ENCODE data around the gene RETREG3.
A peak's percentile ranks its signal among the peaks of the same experiment; 100 is the strongest.
"Not testable (repeated sequence)": the region's sequence is repeated elsewhere in the genome, so short reads cannot be mapped to it uniquely, and the experiment has no call there.

The RETREG3 gene

GRCh38 chr17:42540558-42540957 is 68.6 kb downstream of the RETREG3 start:
- in situ Hi-C loops (cut with HindIII; ENCODE audit: low pct_ligation_motif_present, low pct_unique_long_range_greater_than_20kb, low sequenced_read_pairs); DNase-seq: not testable (repeated sequence)

DNA sequence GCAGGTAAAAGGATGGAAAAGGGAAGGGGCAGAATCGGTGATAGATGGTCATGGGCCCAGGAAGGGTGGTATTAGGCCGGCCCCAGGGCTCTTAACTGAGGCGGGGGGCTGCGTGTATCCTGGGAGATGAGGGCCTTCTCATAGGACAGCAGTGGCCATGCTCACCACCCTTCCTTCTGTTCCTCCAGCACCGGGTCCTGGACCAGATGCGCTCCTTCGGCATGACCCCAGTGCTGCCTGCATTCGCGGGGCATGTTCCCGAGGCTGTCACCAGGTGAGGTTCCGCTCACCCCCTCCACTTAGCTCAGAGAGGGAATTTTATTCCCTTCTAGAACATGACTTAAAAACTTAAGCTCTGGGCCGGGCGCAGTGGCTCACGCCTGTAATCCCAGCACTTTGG is 70.7 kb downstream of the RETREG3 start:
- DNase-seq, result no peak
- in situ Hi-C loops (cut with HindIII; ENCODE audit: low pct_ligation_motif_present, low pct_unique_long_range_greater_than_20kb, low sequenced_read_pairs), result no loop called here

- no peak for DNase-seq
- in situ Hi-C loops (cut with HindIII; ENCODE audit: low pct_ligation_motif_present, low pct_unique_long_range_greater_than_20kb, low sequenced_read_pairs), result no loop called here
Observed at GRCh38 chr17:42537826-42538451, 71.2 kb downstream of the RETREG3 start.

DNA sequence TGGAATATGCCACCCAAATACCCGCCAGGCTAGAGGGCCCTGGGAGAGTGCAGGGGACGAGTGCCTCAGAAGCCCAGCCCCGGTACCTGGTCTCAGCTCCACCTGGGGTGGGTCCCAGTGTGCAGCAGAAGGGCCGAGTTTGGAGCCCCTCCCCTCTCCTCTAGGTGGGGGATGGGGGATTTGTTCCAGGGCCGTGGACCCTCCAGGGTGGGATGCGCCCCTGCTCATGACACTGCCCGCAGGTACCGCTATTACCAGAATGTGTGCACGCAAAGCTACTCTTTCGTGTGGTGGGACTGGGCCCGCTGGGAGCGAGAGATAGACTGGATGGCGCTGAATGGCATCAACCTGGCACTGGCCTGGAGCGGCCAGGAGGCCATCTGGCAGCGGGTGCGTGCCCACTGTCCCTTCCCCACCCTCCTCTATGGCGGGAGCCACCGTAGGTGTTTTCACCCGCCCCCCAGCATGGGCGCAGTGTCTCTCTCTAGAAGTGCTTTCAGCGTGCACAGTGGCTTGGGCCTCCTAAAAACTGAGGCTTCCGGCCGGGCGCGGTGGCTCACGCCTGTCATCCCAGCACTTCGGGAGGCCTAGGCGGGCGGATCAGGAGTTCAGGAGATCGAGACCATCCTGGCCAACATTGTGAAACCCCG is 71.9 kb downstream of the RETREG3 start:
- in situ Hi-C loops (cut with HindIII; ENCODE audit: low pct_ligation_motif_present, low pct_unique_long_range_greater_than_20kb, low sequenced_read_pairs), result no loop called here
- no peak for DNase-seq

DNA sequence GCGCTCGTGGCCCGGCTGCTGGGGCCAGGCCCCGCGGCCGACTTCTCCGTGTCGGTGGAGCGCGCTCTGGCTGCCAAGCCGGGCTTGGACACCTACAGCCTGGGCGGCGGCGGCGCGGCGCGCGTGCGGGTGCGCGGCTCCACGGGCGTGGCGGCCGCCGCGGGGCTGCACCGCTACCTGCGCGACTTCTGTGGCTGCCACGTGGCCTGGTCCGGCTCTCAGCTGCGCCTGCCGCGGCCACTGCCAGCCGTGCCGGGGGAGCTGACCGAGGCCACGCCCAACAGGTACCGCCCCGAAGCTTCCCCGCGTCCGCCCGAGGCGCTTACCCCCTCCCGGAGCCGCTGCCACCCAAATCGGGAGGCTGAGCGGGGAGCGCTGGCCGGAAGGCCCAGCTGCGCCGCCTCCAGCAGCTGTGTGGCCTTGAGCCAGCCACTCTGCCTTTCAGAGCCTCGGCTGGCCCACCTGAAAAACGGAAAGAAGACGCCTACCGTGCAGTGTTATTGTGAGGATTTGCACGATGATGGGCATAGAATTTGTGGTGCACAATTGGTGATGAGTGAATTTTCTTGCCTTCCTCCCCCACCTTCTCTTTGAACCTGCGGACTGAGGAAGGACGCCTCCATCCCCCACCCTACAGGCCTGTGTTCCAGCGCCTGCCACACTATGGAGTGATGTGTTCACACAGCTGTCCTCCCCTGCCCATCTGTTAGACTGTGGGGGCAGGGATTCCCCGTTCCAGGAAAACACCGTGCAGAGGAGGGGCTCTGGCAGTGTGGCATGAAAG is 72.6 kb downstream of the RETREG3 start:
- peak; percentile 83 for DNase-seq
- in situ Hi-C loops (cut with HindIII; ENCODE audit: low pct_ligation_motif_present, low pct_unique_long_range_greater_than_20kb, low sequenced_read_pairs), result no loop called here

DNA sequence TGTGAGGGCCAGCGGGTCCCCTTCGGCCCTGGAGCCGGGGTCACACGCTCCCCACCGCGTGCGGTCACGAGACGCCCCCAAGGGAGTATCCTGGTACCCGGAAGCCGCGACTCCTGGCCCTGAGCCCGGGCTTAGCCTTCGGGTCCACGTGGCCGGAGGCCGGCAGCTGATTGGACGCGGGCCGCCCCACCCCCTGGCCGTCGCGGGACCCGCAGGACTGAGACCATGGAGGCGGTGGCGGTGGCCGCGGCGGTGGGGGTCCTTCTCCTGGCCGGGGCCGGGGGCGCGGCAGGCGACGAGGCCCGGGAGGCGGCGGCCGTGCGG is 73.2 kb downstream of the RETREG3 start, which contains the start of gene NAGLU:
Gene NAGLU (plus strand): TSS at position 194 of the 324 bp plus-strand sequence. CDS start 32 bp downstream, at position 226.
- peak; percentile 91 for DNase-seq
- in situ Hi-C loops (cut with HindIII; ENCODE audit: low pct_ligation_motif_present, low pct_unique_long_range_greater_than_20kb, low sequenced_read_pairs), result no loop called here

DNA sequence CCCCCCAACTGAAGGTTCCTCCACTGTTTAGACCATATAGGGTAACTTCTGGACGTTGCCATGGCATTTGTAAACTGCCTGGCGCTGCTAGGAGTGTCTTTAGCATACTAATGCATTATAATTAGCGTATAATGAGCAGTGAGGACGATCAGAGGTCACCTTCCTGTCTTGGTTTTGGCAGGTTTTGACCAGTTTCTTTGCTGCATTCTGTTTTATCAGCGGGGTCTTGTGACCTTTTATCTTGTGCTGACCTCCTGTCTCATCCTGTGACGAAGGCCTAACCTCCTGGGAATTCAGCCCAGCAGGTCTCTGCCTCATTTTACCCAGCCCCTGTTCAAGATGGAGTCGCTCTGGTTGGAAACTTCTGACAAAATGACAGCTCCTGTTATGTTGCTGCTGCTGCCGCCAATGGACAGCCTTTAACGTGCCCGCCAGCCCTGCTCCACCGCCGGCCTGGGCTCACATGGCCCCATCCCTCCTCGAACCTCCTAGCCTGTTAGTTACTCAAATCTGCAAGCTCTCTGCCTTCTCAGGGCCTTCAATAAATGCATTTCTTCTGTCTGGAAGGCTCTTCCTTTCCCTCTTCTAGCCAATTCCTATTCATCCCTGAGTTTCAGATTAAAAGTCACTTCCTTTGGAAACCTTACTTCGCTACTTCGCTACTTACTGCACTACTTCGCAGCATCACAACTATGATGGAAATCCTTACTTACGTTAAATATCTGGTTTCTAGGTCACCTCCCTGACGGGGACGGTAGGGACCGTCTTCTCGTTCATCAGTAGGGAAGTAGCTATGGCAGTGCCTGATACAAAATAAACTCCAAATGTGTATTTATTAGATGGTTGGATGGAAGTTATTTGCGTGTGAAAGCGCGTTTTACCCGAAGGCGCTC is 73.8 kb downstream of the RETREG3 start:
- in situ Hi-C loops (cut with HindIII; ENCODE audit: low pct_ligation_motif_present, low pct_unique_long_range_greater_than_20kb, low sequenced_read_pairs), result no loop called here
- no peak for DNase-seq

DNA sequence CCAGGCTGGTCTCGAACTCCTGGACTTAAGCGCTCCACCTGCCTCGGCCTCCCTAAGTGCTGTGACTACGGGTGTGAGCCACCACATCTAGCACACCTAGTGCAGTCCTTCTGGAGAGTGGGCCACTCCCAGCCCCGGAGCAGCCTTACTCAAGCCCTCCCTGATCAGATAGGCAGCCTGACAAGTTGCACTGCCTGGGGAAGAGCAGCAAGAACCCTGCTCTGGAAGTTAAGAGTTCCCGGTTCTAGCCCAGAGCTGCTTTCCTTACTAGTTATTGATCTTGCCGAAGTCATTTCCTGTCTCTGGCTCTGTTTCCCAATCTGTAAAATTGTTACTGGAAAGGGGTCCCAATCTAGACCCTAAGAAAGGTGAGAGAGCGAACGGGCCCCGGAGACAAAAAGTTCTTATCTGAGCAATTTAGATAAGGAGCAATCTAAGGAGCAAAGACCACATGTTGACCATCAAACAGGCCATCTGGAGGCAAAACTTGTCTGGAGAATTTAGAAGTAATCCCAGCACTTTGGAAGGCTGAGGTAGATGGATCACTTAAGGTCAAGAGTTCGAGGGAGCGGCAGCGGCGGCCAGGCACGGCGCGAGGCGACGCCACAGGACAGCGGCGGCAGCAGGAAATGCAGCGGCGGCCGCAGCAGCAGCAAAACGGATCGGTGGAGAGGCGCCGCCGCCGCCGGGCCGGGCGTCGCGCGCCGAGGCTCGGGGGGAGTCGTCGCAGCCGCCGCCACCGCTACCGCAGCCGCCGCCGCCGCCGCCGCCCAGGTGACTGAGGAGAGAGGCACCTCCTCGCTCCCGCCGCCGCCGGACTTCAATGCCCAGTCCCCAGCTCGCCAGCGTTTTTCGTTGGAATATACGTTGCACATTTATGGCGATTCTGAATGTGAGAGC is 77.5 kb downstream of the RETREG3 start:
- in situ Hi-C loops (cut with HindIII; ENCODE audit: low pct_ligation_motif_present, low pct_unique_long_range_greater_than_20kb, low sequenced_read_pairs), result no loop called here
- DNase-seq, result peak; percentile 67

DNA sequence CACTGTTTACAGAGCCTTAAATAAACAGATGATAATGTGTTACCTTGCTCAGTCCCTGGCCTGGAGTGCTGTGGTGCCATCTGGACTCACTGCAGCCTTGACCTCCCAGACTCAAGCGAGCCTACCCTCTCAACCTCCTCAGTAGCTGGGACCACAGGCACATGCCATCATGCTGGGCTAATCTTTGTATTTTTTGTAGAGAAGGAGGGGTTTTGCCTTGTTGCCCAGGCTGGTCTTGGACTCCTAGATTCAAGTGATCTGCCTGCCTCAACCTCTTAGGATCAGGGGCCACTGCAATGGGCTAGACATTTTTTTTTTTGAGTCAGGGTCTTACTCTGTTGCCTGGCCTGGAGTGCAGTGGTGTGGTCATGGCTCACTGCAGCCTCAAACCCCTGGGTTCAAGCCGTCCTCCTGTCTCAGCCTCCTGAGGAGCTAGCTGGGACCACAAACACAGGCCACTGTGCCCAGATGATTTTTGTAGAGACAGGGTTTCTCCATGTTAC is 78.2 kb downstream of the RETREG3 start:
- no peak for DNase-seq
- in situ Hi-C loops (cut with HindIII; ENCODE audit: low pct_ligation_motif_present, low pct_unique_long_range_greater_than_20kb, low sequenced_read_pairs), result no loop called here
